Heart left ventricle (tissue), 16 donors: ENCODE results near the gene GAK. TPM values are rescaled to one million over a fixed set of nuclear protein-coding genes. Genes with fewer than 3 reads are reported as not detected.
A peak's percentile ranks its signal among the peaks of the same experiment; 100 is the strongest.
"Not testable (repeated sequence)": the region's sequence is repeated elsewhere in the genome, so short reads cannot be mapped to it uniquely, and the experiment has no call there.

Source experiments
- ATAC-seq, 4 donors: fragments of 200-7000 bp; cut with Tn5 transposase; one replicate each; pipeline ENCODE4 v1.9.1; 2020 to 2022; ENCODE audit warnings: moderate library complexity in 4 of 4, mild to moderate bottlenecking in 3 of 4, moderate number of reproducible peaks in 1 of 4
- DNase-seq, 5 donors: peaks; one replicate each; pipeline ENCODE4 v3.0.0-alpha.2; 2020
- H3K27ac ChIP-seq, 12 donors: fragments of 200-600 bp; sonication (generic) in 4 of 12; one replicate each; pipeline versions ENCODE4 v1.5.0 to v1.8.0; 2016 to 2022; ENCODE audit warnings: mild to moderate bottlenecking in 2 of 12
- H3K27me3 ChIP-seq, 9 donors: fragments of 200-600 bp; sonication (generic) in 2 of 9; one replicate each; pipeline versions ENCODE4 v1.5.1 to v1.8.0; 2016 to 2022; ENCODE audit warnings: mild to moderate bottlenecking in 3 of 9
- H3K36me3 ChIP-seq, 9 donors: fragments of 200-600 bp; sonication (generic) in 2 of 9; one replicate each; pipeline versions ENCODE4 v1.5.0 to v1.8.0; 2018 to 2022; ENCODE audit warnings: mild to moderate bottlenecking in 2 of 9
- H3K4me1 ChIP-seq, 12 donors: fragments of 200-600 bp; sonication (generic) in 4 of 12; one replicate each; pipeline versions ENCODE4 v1.5.0 to v1.8.0; 2016 to 2022; ENCODE audit warnings: mild to moderate bottlenecking in 3 of 12
- H3K4me3 ChIP-seq, 12 donors: fragments of 200-600 bp; sonication (generic) in 4 of 12; one replicate each; pipeline versions ENCODE4 v1.5.0 to v1.8.0; 2017 to 2022; ENCODE audit warnings: mild to moderate bottlenecking in 9 of 12, moderate library complexity in 4 of 12
- H3K9me3 ChIP-seq, 12 donors: fragments of 200-600 bp; sonication (generic) in 4 of 12; one replicate each; pipeline versions ENCODE4 v1.5.0 to v1.8.0; 2016 to 2022; ENCODE audit warnings: mild to moderate bottlenecking in 1 of 12
- CTCF ChIP-seq, 12 donors: fragments of 200-600 bp; sonication (generic) in 4 of 12; IDR thresholded peaks; one replicate each; pipeline versions ENCODE4 v1.5.0 to v1.8.0; 2018 to 2022; ENCODE audit warnings: antibody characterized with exemption in 12 of 12, mild to moderate bottlenecking in 5 of 12
- POLR2A ChIP-seq, 2 donors: fragments of 450-650 bp; IDR thresholded peaks; one replicate each; pipeline ENCODE4 v1.6.1; 2017; ENCODE audit warnings: antibody characterized with exemption in 2 of 2, mild to moderate bottlenecking in 2 of 2, moderate library complexity in 2 of 2
- WGBS, 4 donors: extraction: QIAGEN DNeasy Blood & Tissue Kit in 2 of 4; methylation state at CpG; one replicate each; pipeline versions ENCODE4 v1.1.5 to v1.1.7; 2013 to 2018; 5-methylcytosine and 5-hydroxymethylcytosine counted together
- intact Hi-C, 10 donors: fragments of 100-400 bp; cut with DNase I; formaldehyde crosslinking; loops; one replicate each; pipeline versions ENCODE4 v1.11.1 to v1.14.2; 2022
- polyA plus RNA-seq, 2 donors: library from polyadenylated mRNA; stranded (reverse); fragments of 200-250 nt; gene quantifications; one replicate each; pipeline ENCODE4 v1.2.3, GENCODE V29; 2013
- total RNA-seq, 9 donors: library from RNA; depleted of rRNA in 2 of 9; stranded (reverse); fragments of >200 nt in 2 of 9; fragmentation: NEBNext Ultra II Directional in 3 of 9; extraction: Animal tissue kit (Norgen Biotek cat#: 25700) in 3 of 9; gene quantifications; one replicate each; pipeline versions ENCODE4 v1.1.0 to v1.2.4, GENCODE V29; 2016 to 2023
- donor health status: ischemic (EF 13 %, LVEDD 7.1; RV severe dilation, severe dysfunction).
- donor health status: healthy with polysubstance abuse.
- donor health status: DM: no; HTN: yes; CAD: no.
- donor health status: DM: no; HTN: no; CAD: no.
- donor health status: ischemic (EF 25% LVEDD 6.9; RV normal size, moderate dysfunction).
- donor health status: ischemic (EF 25% LVEDD 5.7; RV mildly dilated, moderate dysfunction).
- donor health status: healthy.
- donor health status: DM: yes; HTN: yes; CAD: no.
- donor health status: ischemic (EF 35%, LVEDD 5.7; RV mildly dilated, moderate dysfunction).
- donor health status: nonischemic (EF 11% LVEDD 7.7; RV severe dilation, severe dysfunction).
- donor health status: DM: yes; HTN: yes; CAD: no.
- donor health status: PGD.
- donor health status: ischemic (EF 29% LVEDD 5.4; RV normal size, mild dysfunction).
- donor health status: nonischemic (EF 23%, LVEDD 6.1; RV moderate dilation, normal function).

GAK gene
- total and polyA plus RNA-seq, 11 donors, result 22.8 to 55.1 (median 33.8) TPM

GRCh38 chr4:808860-809570, 123.1 kb downstream of the GAK start:
- no peak for DNase-seq
- Histone ChIP-seq H3K4me3 (peak overlapping the region in 1 of 12 donors; percentile 13), H3K27me3 (peaks cover 0 to 25% (median 6%) of the 10 kb centered on the region in 9 donors), H3K9me3 (peaks cover 0 to 8% (median 0%) of the 10 kb centered on the region in 12 donors), H3K27ac (no peak overlapping the region), H3K36me3 (no peaks in the 10 kb centered on the region), H3K4me1 (no peaks in the 10 kb centered on the region)
- intact Hi-C loops, result no loop called here
- ATAC-seq, result peak in 1 of 4 donors; percentile 39
- TF ChIP-seq POLR2A (IDR thresholded peaks at IDR 0.05) (no peak), CTCF (IDR thresholded peaks at IDR 0.05) (no peak)
- WGBS, 4 donors, result 69 to 77% (median 72%) methylated on average over 25 to 30 of the region's 30 CpGs

GRCh38 chr4:807792-808191, 124.3 kb downstream of the GAK start:
- peaks cover 0 to 17% (median 5%) of the 10 kb centered on the region in 9 donors for H3K27me3 ChIP-seq
- H3K4me1 ChIP-seq, result no peaks in the 10 kb centered on the region
- ATAC-seq (no peak), DNase-seq (no peak)
- no peaks in the 10 kb centered on the region for H3K36me3 ChIP-seq
- no peak overlapping the region for H3K27ac ChIP-seq
- intact Hi-C loops, result no loop called here
- H3K9me3 ChIP-seq, result peaks cover 0 to 8% (median 0%) of the 10 kb centered on the region in 12 donors
- TF ChIP-seq CTCF (IDR thresholded peaks at IDR 0.05) (no peak), POLR2A (IDR thresholded peaks at IDR 0.05) (no peak)
- 78 to 87% (median 82%) methylated on average over 5 of the region's 5 CpGs for whole genome bisulfite sequencing, 4 donors
- no peak overlapping the region for H3K4me3 ChIP-seq

- H3K27me3 ChIP-seq, H3K4me1 ChIP-seq, H3K27ac ChIP-seq, intact Hi-C loops, H3K36me3 ChIP-seq, H3K9me3 ChIP-seq, H3K4me3 ChIP-seq, ATAC-seq, DNase-seq: not testable (repeated sequence)
- WGBS, 4 donors, result 88 to 92% (median 92%) methylated on average over 4 of the region's 4 CpGs
Measured at GRCh38 chr4:806979-807378, 125.1 kb downstream of the GAK start.

- no peak for DNase-seq
- Histone ChIP-seq H3K9me3 (peaks cover 0 to 8% (median 0%) of the 10 kb centered on the region in 12 donors), H3K27me3 (peaks cover 0 to 9% (median 0%) of the 10 kb centered on the region in 9 donors), H3K27ac (no peak overlapping the region), H3K4me1 (no peaks in the 10 kb centered on the region), H3K4me3 (no peak overlapping the region), H3K36me3 (no peaks in the 10 kb centered on the region)
- TF ChIP-seq CTCF (IDR thresholded peaks at IDR 0.05), result no peak
- no peak for TF ChIP-seq POLR2A (IDR thresholded peaks at IDR 0.05)
- ATAC-seq, result no peak
- intact Hi-C loops, result no loop called here
- WGBS, 4 donors, result 79 to 85% (median 83%) methylated on average over 44 of the region's 44 CpGs
Measured at GRCh38 chr4:804804-805203, 127.3 kb downstream of the GAK start.
